A673 (cell line): ENCODE data around the gene TFDP2.

Experiments used
- EZH2 ChIP-seq: fragments of 200-600 bp; sonication (generic); IDR thresholded peaks from 2 replicates; pipeline ENCODE4 v1.6.1; 2017; ENCODE audit warnings: borderline replicate concordance, low read depth, mild to moderate bottlenecking, mixed read lengths, antibody characterized with exemption, low read length; ENCODE audit not compliant: poor library complexity, severe bottlenecking
- TF ChIP-seq, protein P1 (sequence below): fragments of 300-800, 200-600 bp; sonication (generic); conservative IDR thresholded peaks from 2 replicates; pipeline ENCODE4 v1.5.1; 2017; ENCODE audit warnings: low read depth, mild to moderate bottlenecking, antibody characterized with exemption, low read length, moderate library complexity, mixed read lengths

DNA sequence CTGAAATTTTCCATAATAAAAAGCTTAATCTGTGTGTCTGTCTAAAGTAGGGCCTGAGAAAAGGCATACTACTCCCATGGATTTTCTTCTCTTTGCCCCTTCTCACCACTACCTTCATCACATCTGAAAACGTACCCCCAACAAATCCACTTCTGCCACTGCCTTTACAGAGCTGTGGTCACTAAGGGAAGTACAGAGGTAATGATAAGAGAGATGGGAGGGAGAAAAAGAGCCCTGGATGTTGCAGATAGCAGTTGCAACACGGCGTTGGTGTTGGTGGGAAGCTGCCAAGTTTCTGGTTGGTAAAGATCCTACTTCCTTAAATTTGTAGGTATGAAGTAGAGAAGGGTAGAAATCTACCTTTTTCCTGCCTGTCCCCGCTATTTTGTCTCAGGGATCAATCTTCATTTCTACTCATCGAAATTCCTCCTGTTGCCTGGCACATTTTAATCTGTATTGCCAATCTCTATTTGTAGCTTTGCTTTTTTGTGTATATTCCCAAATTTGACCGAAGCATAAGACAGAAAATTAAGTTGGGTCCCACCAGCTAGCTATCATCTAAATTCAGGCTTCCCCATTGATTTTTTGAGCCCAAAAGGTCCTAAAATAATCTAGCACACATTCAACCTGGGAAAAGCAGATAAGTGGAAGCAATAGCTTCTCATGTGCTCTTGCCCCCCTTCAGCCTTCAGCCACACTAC lies 102.9 kb downstream of the TFDP2 start:
- TF ChIP-seq, protein P1, sequence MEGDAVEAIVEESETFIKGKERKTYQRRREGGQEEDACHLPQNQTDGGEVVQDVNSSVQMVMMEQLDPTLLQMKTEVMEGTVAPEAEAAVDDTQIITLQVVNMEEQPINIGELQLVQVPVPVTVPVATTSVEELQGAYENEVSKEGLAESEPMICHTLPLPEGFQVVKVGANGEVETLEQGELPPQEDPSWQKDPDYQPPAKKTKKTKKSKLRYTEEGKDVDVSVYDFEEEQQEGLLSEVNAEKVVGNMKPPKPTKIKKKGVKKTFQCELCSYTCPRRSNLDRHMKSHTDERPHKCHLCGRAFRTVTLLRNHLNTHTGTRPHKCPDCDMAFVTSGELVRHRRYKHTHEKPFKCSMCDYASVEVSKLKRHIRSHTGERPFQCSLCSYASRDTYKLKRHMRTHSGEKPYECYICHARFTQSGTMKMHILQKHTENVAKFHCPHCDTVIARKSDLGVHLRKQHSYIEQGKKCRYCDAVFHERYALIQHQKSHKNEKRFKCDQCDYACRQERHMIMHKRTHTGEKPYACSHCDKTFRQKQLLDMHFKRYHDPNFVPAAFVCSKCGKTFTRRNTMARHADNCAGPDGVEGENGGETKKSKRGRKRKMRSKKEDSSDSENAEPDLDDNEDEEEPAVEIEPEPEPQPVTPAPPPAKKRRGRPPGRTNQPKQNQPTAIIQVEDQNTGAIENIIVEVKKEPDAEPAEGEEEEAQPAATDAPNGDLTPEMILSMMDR = no peak
- TF ChIP-seq EZH2 = no peak
